ENCODE results near the gene PARVG.
"Not testable (repeated sequence)": the region's sequence is repeated elsewhere in the genome, so short reads cannot be mapped to it uniquely, and the experiment has no call there.

The PARVG gene

DNA sequence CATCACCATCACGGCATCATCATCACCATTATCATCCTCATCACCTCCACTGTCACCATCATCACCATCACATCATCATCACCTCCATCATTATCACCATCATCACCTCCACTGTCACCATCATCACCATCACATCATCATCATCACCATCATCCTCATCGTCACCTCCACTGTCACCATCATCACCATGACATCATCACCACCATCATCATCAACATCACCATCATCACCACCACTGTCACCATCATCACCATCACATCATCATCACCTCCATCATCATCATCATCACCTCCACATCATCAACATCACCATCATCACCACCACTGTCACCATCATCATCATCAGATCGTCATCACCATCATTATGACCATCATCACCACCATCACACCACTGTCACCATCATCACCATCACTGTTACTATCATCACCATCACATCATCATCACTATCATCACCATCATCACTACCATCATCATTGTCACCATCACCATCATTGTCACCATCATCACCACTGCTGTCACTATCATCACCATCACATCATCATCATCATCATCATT is 32.8 kb downstream of the PARVG start:
- no peak for DNase-seq (ENCODE audit: low spot score)

DNA sequence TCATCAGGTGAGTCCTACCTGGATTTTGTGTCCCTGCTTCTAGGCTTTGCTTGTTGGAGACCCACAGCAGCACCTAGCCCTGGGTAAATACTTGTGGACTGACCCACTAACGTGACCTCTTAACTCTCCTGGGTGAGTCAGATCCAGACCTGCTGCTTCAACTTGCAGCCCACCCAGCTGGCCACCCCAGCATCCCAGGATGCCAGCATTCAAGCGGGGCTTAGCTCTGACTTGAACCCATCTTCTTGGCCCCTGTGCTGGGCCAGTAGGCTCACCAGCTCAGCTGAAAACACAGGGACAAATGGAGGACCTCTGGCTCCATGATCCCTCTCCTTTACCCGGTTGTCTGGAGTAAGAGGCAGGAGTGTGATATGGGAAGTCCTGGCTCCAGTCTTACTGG is 33.5 kb downstream of the PARVG start:
- DNase-seq (ENCODE audit: low spot score): no peak

- no peak for DNase-seq (ENCODE audit: low spot score)
Observed at GRCh38 chr22:44214764-44215163, 34.0 kb downstream of the PARVG start.

GRCh38 chr22:44215287-44215686 is 34.6 kb downstream of the PARVG start:
- DNase-seq (ENCODE audit: low spot score): no peak

DNA sequence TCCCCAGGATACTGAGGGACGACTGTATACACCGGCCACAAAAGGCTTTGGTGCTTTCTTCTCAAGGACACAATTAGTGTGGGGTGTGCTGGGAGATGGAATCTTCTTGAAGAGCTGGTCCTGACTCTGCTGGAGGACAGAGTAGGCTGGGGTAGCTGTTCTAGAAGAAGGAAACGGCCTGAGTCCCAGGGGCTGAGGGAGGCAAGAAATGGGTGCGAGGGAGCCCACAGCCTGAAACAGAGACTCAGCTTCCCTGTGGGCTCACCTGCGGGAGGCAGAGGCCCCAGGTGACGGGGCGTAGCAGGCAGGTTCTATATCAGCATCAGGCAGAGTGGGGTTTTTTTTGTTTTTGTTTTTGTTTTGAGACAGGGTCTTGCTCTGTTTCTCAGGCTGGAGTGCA is 36.6 kb downstream of the PARVG start:
- no peak for DNase-seq (ENCODE audit: low spot score)

- DNase-seq (ENCODE audit: low spot score): no peak
Observed at GRCh38 chr22:44218071-44218470, 37.3 kb downstream of the PARVG start.

GRCh38 chr22:44219101-44219870 is 38.6 kb downstream of the PARVG start:
- DNase-seq (ENCODE audit: low spot score): no peak

DNA sequence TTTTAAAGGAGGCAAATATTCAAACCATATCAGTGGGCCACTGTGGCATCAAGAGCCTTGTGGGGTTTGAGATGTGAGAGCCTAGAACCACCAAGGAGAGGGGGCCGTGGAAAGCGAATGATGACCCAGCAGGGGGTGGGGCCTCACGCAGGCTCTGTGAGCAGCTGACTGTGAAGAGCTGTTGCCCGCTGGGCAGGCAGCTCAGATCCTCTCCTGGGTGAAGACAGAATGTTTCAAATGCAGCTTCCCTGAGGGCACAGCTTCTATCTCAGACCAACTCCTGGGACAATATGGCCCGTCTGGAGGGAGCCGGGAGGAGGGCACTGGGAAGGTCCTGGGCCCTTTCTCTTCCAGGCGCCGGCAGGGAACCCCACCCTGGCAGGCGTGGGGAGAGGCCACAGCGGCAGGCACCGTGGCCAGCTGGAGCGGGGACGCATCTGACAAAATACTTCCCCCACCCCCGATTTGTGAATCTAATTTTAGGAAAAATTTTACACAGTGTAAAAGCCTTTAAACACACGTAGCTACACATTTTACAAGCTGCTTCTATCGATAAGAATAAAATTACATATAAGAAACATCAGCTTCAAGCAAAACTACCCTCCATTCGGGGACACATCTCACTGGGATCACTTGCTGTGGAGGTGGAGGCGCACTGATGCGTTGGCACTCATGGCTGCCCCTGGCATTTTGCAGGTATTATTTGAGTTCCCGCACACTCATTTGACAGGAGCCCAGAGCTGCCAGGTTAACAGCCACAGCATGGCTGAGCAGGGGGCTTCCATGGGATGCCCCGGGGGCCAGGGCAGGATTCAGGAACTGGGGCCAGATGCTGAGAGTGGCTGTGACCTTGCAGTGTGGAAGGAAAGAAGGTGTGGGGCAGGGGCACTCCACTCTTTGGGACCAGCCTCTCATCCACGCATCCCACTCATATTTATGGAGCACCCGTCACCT is 40.3 kb downstream of the PARVG start:
- DNase-seq (ENCODE audit: low spot score): no peak

GRCh38 chr22:44221710-44222475 is 41.2 kb downstream of the PARVG start:
- DNase-seq (ENCODE audit: low spot score): no peak

- DNase-seq (ENCODE audit: low spot score): no peak
Observed at GRCh38 chr22:44224166-44224565, 43.4 kb downstream of the PARVG start.

DNA sequence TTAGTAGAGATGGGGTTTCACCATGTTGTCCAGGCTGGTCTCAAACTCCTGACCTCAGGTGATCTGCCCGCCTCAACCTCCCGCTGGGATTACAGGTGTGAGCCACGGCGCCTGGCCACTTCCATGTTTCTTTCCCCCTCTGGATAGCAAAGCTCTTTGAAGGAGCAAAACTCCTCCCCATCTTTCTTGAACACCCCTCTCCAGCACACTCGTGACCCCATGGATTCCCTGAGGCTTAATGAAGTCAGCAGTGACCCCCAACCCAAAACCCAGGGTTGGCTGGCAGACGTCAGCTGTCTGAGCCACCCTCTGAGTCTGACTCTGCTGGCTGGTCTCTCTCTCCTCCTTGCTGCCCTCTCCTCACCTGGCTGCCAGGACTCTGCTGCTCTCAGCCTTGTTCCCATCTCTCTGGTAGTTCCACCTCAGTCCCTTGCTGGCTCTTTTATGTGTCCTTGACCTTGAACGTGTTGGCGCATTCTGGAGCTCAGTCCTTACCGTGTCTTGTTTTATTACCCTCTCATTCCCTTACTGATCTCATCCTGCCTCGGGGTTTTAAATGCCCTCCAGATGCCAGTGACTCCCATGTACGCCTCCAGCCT is 44.5 kb downstream of the PARVG start:
- no peak for DNase-seq (ENCODE audit: low spot score)

- no peak for DNase-seq (ENCODE audit: low spot score)
Observed at GRCh38 chr22:44225812-44226211, 45.1 kb downstream of the PARVG start.

GRCh38 chr22:44229331-44229730 is 48.6 kb downstream of the PARVG start:
- no peak for DNase-seq (ENCODE audit: low spot score)

DNA sequence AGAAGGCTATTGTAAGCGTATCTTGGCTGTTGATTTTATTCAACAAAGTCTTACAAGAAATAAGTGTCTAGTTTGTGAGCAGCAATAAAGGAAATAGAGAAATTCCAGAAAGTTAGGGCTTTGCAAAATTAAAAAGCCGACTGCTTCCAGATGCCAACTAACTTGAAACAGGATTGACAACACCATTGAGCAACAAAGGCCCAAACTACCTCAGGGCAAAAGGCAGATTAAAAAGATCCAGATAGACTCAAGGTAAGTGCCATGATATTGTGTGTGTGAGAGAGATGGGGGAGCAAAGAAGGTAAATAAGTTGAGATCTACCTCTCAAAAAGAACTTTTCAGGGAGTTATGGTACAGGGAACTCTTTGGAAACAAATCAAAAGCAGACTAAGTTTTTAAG is 49.1 kb downstream of the PARVG start:
- DNase-seq (ENCODE audit: low spot score): no peak

DNA sequence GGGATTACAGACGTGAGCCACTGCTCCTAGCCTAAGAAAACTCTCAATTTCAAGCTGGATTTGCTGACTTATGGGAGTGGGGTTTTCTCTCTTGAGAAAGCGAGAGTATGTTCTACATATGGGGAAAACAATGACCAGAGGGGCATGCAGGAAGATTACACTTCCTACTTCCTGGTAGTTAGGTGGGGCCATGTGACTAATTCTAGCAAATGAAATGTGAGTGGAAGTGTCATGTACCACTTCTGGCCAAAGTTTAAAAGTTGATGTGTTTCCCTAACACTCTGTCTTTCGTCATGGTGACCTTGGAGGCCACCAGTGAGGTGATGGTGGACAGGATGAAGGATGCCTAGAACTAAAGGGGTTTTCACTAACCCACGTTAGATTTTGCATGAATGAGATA is 50.5 kb downstream of the PARVG start:
- no peak for DNase-seq (ENCODE audit: low spot score)

GRCh38 chr22:44234372-44234771 is 53.6 kb downstream of the PARVG start:
- not testable (repeated sequence) for DNase-seq (ENCODE audit: low spot score)

GRCh38 chr22:44237290-44237689 is 56.6 kb downstream of the PARVG start:
- no peak for DNase-seq (ENCODE audit: low spot score)

GRCh38 chr22:44241121-44241520 is 60.4 kb downstream of the PARVG start:
- DNase-seq (ENCODE audit: low spot score): not testable (repeated sequence)

- no peak for DNase-seq (ENCODE audit: low spot score)
Observed at GRCh38 chr22:44242946-44243724, 62.4 kb downstream of the PARVG start.

GRCh38 chr22:44243761-44244160 is 63.0 kb downstream of the PARVG start:
- no peak for DNase-seq (ENCODE audit: low spot score)
